Measurements from ENCODE around the gene KCNAB2.

KCNAB2 gene

DNA sequence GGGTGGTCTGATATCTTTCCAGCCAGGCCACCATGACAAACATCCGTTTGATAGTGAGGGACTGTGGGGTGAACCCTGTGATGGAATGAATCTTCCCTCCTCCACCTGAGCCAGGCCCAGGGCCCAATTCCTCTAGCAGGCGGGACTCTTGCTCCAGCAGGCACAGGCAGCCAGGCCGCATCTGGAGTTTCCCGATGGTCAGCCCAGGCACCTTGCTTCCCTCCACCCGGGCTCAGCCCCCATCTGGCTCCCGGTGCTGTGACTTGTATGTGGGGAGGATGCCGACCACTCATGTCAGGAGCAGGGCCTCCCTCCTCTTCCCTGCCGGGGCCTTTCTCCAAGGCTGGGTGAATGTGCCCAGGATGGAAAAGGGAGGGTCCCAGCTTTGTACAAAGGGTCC is 21.0 kb downstream of the KCNAB2 start:
- DNase-seq (ENCODE audit: low read depth): no peak
- no peak for TF ChIP-seq CTCF (conservative IDR thresholded peaks at IDR 0.05; ENCODE audit: low read depth, low read length)
- no peak overlapping the region for H3K4me3 ChIP-seq (ENCODE audit: low read depth, low read length)

- no peak for DNase-seq (ENCODE audit: low read depth)
- no peak for TF ChIP-seq CTCF (conservative IDR thresholded peaks at IDR 0.05; ENCODE audit: low read depth, low read length)
- H3K4me3 ChIP-seq (ENCODE audit: low read depth, low read length): no peak overlapping the region
Observed at GRCh38 chr1:6068073-6068472, 22.4 kb downstream of the KCNAB2 start.

DNA sequence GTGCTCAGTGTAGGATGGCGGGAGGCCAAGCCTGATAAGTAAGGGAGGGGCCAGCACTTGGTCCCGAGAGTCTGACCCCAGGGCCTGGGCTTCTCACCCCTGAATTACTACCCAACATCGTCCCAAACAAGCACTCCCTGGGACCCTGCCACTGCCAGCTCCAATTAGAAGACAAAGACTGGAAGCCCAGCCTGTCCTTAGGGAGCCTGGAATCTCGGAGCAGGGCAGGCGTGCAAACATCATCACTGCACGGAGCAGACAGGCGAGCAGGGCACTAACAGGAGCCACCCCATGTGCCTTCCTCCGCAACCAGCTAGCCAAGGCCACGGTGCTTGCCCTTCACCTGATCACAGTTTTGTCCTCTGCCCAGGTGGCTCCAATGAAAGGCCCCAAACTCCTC is 23.2 kb downstream of the KCNAB2 start:
- no peak for DNase-seq (ENCODE audit: low read depth)
- TF ChIP-seq CTCF (conservative IDR thresholded peaks at IDR 0.05; ENCODE audit: low read depth, low read length): no peak

DNA sequence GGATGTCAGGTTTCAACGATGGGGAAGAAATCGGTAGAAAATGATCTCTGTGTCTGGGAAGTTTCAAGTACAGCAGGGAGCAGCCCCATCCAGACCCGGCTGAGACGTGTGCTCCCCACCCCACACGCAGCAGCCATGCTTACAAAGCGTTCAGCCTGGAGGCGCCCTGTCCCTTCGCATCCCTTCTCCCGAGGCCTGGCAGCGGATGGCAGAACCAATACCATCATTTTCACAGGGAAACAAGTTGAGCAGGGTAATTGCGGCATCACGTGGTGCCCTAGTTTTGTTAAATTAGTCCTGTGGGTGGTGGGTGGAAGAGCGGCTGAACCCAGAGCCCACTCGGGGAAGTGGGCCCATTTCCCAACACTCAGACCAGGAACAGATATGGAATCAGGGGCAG is 23.9 kb downstream of the KCNAB2 start:
- no peak for DNase-seq (ENCODE audit: low read depth)
- no peak for TF ChIP-seq CTCF (conservative IDR thresholded peaks at IDR 0.05; ENCODE audit: low read depth, low read length)
- H3K4me3 ChIP-seq (ENCODE audit: low read depth, low read length): no peak overlapping the region

More for the DNA sequence above, 23.2 kb downstream of the KCNAB2 start:
- no peak overlapping the region for H3K4me3 ChIP-seq (ENCODE audit: low read depth, low read length)

DNA sequence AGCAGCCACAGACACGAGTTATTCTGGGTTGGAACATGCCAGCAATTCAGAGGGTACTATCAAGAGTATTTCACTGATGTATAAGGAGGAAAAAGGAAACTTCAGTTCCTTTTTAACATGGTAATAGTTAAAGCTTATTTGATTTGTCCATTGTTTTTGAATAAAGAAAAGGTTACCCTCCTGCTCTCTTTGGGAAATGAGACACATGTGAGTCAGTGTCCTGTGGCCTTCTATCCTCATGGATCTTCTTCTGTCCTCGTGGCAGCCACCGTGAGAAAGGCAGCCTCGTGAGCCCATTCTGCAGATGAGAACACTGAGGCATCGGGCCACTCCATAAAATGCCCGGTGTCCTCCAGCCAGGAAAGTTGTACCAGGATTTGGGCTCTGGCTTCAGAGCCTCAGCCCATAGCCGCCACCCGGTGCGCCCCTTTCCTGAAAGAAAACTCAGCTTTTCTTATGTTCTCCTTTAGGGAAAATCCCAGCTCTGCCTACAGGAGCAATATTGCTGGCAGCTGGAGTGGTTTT is 24.8 kb downstream of the KCNAB2 start:
- H3K4me3 ChIP-seq (ENCODE audit: low read depth, low read length): no peak overlapping the region
- no peak for DNase-seq (ENCODE audit: low read depth)
- TF ChIP-seq CTCF (conservative IDR thresholded peaks at IDR 0.05; ENCODE audit: low read depth, low read length): no peak

- no peak for TF ChIP-seq CTCF (conservative IDR thresholded peaks at IDR 0.05; ENCODE audit: low read depth, low read length)
- no peak for DNase-seq (ENCODE audit: low read depth)
- H3K4me3 ChIP-seq (ENCODE audit: low read depth, low read length): no peak overlapping the region
Observed at GRCh38 chr1:6071219-6071618, 25.5 kb downstream of the KCNAB2 start.

DNA sequence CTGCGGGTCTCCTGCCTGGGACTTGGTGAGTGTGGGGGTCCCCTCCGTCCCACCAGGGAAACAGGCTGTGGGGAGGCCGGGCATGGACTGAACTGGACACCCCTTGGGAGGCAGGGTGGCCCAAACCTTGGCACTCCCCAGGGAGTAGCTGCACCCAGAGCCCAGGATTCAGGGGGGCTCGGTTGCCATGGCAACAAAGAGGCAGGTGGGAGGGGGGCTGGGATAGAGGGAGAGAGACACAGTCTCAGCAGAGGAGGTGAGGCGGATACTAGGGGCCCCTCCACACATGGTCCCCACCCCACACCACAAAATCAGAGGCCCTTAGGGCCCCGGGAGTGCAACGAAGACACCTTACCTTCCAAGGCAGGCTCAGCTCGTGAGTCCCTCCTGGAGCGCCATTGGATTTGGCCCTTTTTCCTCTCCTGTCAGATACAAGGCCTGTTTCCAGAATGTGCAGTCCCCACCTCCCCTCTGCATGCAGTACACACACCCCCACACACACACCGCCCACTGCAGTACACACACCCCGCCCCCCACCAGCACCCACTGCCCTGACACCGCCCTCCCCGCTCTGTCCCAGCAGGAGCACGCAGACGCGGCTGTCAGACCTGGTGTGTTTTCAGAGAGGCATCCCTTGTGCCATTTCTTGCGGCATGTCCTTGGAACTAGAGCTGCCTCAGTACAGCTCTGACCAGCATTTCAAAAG is 27.2 kb downstream of the KCNAB2 start:
- H3K4me3 ChIP-seq (ENCODE audit: low read depth, low read length): no peak overlapping the region
- no peak for DNase-seq (ENCODE audit: low read depth)
- TF ChIP-seq CTCF (conservative IDR thresholded peaks at IDR 0.05; ENCODE audit: low read depth, low read length): no peak

All from choroid plexus epithelial cell (primary cell).